GM19455 (cell line): ENCODE measurements around the gene CASZ1.

Experiments used
- ATAC-seq: cut with Tn5 transposase; IDR thresholded peaks from one replicate; pipeline ENCODE4 v1.9.1; 2021; ENCODE audit not compliant: unreplicated experiment

The CASZ1 gene

GRCh38 chr1:10673109-10673711 is 123.2 kb downstream of the CASZ1 start:
- no peak for ATAC-seq

- ATAC-seq, result no peak
Measured at GRCh38 chr1:10672343-10673050, 123.9 kb downstream of the CASZ1 start.

GRCh38 chr1:10671622-10672342 is 124.7 kb downstream of the CASZ1 start:
- no peak for ATAC-seq

- no peak for ATAC-seq
Measured at GRCh38 chr1:10671090-10671489, 125.4 kb downstream of the CASZ1 start.

GRCh38 chr1:10670190-10670589 is 126.3 kb downstream of the CASZ1 start:
- no peak for ATAC-seq

GRCh38 chr1:10669570-10669969 is 126.9 kb downstream of the CASZ1 start:
- no peak for ATAC-seq

- no peak for ATAC-seq
Measured at GRCh38 chr1:10667861-10668761, 128.3 kb downstream of the CASZ1 start.

GRCh38 chr1:10665930-10666850 is 130.3 kb downstream of the CASZ1 start:
- no peak for ATAC-seq

- no peak for ATAC-seq
Measured at GRCh38 chr1:10665226-10665625, 131.2 kb downstream of the CASZ1 start.

GRCh38 chr1:10664251-10664650 is 132.2 kb downstream of the CASZ1 start:
- ATAC-seq, result no peak

- ATAC-seq, result no peak
Measured at GRCh38 chr1:10663678-10664035, 132.8 kb downstream of the CASZ1 start.

GRCh38 chr1:10662824-10663677 is 133.4 kb downstream of the CASZ1 start:
- no peak for ATAC-seq

- ATAC-seq, result no peak
Measured at GRCh38 chr1:10662090-10662688, 134.3 kb downstream of the CASZ1 start.

GRCh38 chr1:10661453-10661852 is 135.0 kb downstream of the CASZ1 start:
- no peak for ATAC-seq

- no peak for ATAC-seq
Measured at GRCh38 chr1:10659646-10660540, 136.6 kb downstream of the CASZ1 start.

- no peak for ATAC-seq
Measured at GRCh38 chr1:10659218-10659617, 137.2 kb downstream of the CASZ1 start.

GRCh38 chr1:10658396-10659066 is 137.9 kb downstream of the CASZ1 start:
- ATAC-seq, result no peak
